GM23338 (cell line): Measurements from ENCODE around the gene REPIN1.

Experiments used
- CTCF ChIP-seq, 2 experiments: fragments of 200-600 bp in 1 of 2; sonication (generic) in 1 of 2; conservative IDR thresholded peaks; 2 replicates each; pipeline versions ENCODE4 v1.5.1 to v1.6.1; 2016 to 2017; ENCODE audit warnings: antibody characterized with exemption in 2 of 2, low read depth in 2 of 2, mild to moderate bottlenecking in 2 of 2, moderate library complexity in 1 of 2
- ETS1 ChIP-seq: IDR thresholded peaks from 2 replicates; pipeline ENCODE4 v1.6.1; 2016; ENCODE audit warnings: antibody characterized with exemption
- EZH2 ChIP-seq: fragments of 200-600 bp; sonication (generic); IDR thresholded peaks from one replicate; pipeline ENCODE4 v1.8.0; 2017; ENCODE audit warnings: antibody characterized with exemption, mild to moderate bottlenecking, low read depth; ENCODE audit not compliant: unreplicated experiment
- EZH2phosphoT487 ChIP-seq: fragments of 200-600 bp; sonication (generic); IDR thresholded peaks from one replicate; pipeline ENCODE4 v1.8.1; 2018; ENCODE audit warnings: antibody characterized with exemption; ENCODE audit not compliant: unreplicated experiment
- POLR2AphosphoS5 ChIP-seq: IDR thresholded peaks from 2 replicates; pipeline ENCODE4 v1.6.1; 2016; ENCODE audit warnings: antibody characterized with exemption, low read depth
- REST ChIP-seq: IDR thresholded peaks from one replicate; pipeline ENCODE4 v1.6.1; 2018; ENCODE audit warnings: antibody characterized with exemption; ENCODE audit not compliant: unreplicated experiment
- ZNF331 ChIP-seq: fragments of 250-450 bp; sonication (Bioruptor Pico); IDR thresholded peaks from 2 replicates; pipeline ENCODE4 v1.5.0; 2020; ENCODE audit warnings: low read depth, mild to moderate bottlenecking, moderate library complexity

- TF ChIP-seq EZH2phosphoT487 (no peak), POLR2AphosphoS5 (no peak), CTCF (conservative IDR thresholded peaks at IDR 0.05; ENCODE audit: low read depth in 2 of 2) (no peak), ETS1 (no peak), REST (no peak), EZH2 (no peak), ZNF331 (no peak)
Measured at GRCh38 chr7:150388306-150388705, 19.7 kb downstream of the REPIN1 start.
